HS-27A (cell line): ENCODE results near the gene KCNQ4.

Source experiments
- DNase-seq: peaks from one replicate; pipeline ENCODE4 v3.0.0-alpha.2; 2012; ENCODE audit warnings: low read depth, missing footprints

KCNQ4 gene

GRCh38 chr1:40820251-40820797, 36.7 kb downstream of the KCNQ4 start:
- DNase-seq: no peak

GRCh38 chr1:40820911-40821693, 37.5 kb downstream of the KCNQ4 start:
- DNase-seq: no peak

DNA sequence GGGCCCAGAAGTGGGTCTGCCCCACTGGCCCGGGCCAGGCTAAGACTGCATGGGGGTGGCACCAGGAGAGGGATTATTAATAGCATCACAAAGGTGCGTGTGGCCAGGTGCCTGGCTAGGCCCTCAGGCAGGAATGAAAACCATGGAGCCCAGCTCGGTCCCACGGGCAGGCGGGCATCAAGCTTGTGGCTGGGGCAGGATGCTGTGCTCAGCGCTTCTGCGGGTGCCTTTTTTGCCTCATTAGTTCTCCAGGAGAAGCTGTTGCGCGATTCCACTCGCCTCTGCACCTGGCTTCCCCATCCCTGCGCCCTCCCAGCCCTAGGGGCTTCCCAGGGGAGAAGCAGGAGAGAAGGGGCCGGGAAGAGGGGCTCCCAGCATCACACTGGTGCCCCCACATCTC, 39.3 kb downstream of the KCNQ4 start:
- no peak for DNase-seq

DNA sequence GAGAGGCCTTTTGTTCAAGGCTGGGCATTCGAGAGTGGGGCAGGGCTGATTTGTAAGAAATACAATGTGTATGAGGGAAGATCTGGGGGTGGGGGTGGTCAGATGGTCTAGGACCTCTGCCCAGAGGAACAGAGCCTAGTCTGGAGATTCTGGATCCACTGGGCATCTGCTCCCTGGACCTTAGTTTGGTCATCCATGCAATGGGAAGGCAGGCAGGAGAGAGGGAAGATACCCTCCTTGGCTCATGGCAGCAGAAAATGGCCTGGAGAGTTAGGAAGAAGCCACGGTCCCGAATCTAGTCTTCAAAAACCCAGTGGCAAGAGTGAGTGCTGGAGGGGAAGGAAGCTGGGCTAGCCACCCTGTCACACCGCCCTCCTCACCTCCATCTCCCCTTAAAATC, 39.8 kb downstream of the KCNQ4 start:
- DNase-seq: no peak

GRCh38 chr1:40823983-40824382, 40.4 kb downstream of the KCNQ4 start:
- DNase-seq: no peak

DNA sequence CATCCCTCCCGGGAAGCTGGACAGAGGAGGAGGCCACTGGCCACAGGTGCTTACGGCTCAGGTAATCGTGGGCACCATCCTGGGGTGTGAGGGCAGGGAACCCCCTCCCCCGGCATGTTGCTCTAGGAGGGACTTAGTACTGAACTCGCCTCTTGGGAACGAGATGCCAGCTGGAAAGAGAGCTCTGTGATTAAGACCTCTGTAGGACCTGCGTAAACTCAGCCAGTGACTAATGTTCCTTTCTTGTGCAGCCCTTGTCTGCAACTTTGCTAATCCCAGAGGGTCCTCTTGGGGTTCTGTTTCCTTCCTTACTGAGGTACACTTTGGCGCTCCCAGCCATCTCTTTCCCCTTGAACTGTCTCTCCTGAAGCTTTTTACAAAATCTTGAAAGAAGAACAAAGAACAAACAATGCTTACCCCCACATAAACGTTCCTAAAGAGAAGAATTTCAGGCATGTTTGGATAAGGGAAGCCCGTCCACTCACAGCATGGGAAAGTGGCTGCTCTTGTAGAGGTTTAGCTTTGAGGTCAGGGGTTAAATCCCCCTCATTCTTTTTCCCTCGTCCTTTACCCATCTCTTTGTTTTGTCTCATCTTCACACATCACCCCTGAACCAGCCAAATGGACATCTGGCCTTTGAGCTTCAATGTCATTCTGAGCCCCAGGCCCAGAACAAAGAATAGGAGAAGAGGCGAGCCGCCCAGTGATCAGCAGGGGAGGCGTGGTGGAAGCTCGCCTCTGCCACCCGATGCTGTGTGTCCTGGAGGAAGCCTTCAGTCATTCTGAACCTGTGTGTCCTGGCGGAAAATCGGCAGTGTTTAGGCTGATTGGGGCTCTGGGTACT, 41.2 kb downstream of the KCNQ4 start:
- no peak for DNase-seq

DNA sequence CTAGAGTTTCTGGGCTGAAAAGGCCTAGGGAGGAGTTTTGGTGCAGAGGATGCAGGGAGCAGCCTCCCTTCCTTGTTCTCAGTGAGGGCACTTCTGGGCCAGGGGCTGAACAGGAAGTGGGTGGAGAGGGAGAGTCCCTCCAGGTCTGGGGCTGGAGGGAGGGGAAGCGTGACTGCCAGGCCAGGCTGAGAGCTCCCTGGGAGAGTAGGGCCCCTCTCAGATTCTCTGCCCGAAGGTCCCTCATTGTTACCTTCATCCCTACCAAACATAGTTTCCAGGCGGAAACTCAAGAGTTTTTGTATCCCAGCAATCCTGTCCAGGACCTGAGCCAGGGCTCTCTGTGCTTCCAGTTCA, 41.8 kb downstream of the KCNQ4 start:
- DNase-seq: no peak

- no peak for DNase-seq
Observed at GRCh38 chr1:40825996-40826395, 42.4 kb downstream of the KCNQ4 start.

DNA sequence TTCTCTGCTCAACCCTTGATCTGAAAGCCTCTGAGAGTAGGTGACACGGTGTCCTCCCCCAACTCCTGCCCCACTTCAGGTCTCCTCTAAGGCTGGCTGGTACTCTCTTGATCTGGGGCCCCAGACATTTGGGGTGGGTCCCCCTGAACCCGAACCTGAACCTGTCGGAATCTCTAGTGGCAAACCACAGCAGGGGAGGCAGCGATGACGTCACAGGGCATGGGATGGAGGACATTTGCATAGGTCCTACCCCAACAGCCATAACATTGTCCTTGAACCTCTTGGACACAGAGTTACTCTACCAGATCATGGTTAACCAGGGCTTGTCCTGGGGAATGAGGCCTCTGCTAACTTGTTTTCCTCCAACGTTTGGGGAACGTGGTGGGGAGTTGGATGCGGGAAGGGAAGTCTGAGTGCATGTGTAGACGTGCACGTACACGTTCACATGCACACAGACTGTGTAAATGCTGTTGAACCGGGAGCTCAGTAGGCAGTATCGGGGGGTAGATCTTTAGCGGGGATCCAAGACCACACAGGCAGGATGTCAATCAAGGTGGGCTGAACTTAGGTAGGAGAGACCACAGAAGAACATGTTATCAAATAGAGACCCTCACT, 46.2 kb downstream of the KCNQ4 start:
- DNase-seq: no peak

GRCh38 chr1:40830419-40830943, 46.9 kb downstream of the KCNQ4 start:
- DNase-seq: no peak

GRCh38 chr1:40831001-40831732, 47.6 kb downstream of the KCNQ4 start:
- DNase-seq: no peak

DNA sequence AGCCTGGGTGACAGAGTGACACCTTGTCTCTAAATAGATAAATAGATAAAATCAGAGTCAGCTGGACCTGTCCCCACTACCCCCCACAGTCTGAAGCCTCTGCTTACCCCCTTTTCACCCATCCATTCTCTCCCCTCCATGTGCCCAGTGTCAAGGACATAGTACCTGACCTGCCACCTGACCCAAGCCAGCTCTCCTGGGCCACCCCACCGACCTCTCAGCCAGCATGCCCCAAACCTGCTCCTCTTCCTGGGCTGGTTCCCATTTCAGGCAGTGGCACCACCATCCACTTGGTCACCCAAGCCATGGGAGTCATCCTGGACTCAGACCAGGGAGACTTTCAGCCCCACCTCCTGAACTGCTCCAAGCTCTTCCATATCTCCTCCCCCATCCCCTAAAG, 50.4 kb downstream of the KCNQ4 start:
- DNase-seq: no peak

DNA sequence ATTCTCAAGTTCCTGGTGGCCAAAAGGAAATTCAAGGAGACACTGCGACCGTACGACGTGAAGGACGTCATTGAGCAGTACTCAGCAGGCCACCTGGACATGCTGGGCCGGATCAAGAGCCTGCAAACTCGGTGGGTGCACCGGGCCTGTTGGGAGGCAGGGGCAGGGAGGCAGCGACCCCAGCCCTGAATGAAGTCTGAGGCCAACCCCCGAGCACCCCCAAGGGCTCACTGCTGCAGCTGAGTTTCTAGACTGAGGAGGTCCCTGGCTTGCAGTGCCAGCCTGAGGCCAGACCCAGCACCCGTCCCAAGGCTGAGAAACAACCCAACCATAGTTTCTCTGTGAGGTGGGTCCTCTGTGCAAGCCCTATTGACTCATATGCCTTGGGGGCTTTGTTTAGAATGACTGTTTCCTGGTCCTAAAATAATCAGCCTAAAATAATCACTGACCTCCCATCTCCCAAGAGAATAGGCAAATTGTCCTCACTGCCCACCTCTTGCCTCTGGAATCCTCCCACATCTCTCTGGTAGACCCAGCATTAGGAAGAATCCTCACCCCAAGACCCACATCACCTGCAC, 51.5 kb downstream of the KCNQ4 start:
- DNase-seq: no peak

DNA sequence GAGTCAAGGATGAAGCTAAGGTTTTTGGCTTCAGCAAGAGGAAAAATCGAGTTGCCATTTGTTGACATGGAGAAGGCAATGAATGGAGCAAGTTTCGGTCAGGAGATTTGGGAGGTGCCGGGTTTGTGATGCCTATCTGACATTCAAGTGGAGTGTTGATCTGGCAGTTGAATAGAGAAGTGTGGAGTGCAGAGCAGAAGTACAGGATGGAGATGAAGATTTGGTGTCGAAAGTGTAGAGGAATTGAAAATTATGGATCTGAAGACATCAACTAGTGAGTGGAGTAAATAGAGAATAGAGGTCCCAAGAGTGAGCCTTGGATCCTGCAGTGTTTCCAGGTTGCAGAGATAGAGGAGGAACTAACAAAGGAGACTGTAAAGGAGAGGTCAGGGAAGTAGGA, 52.7 kb downstream of the KCNQ4 start:
- no peak for DNase-seq

GRCh38 chr1:40837601-40838000, 54.0 kb downstream of the KCNQ4 start:
- DNase-seq: no peak

- DNase-seq: no peak
Observed at GRCh38 chr1:40838045-40838979, 54.7 kb downstream of the KCNQ4 start.

DNA sequence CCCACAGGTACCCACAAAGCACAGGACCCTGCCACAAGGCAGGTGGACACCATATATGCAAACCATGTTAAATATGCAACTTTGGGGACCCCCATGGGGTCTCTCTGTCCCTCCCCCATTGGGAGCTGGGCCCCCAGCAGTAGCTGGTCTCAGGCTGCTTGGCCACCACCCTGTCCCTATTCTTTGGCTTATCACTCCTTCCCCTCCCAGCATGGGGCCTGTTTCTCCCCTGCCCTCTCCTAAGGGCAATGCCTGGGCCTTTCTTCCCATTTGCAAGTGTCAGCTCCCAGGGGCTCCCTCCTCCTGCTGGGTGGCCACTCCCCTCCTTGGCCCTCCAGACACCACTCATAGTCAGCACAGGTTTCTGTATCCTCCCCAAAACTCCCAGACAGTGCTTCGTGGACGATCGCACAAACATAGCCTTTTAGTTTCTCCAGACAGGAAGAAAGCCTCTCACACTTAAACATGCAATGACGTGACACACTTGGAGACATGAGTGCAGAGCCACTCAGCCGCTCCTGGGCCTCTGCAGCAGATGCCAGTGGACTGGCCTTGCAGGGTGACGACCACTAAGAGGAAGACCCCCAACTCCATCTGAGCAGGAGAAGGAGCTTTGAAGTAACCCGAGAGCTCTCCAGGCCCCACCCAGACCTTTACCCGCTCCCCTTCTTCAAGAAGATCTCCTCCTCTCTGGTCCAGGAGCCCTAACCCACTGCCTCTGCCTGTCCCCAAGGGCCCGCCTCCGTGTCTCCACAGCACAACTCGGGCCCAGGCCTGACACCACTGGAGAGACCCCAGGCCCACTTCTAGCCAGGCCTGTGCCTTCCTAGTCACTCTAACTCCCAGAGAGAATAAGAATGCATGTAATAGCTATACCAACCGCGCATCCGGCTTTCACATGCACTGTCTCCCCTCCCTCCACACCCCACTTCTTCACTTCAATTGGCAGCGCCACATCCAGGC, 55.7 kb downstream of the KCNQ4 start:
- DNase-seq: no peak

DNA sequence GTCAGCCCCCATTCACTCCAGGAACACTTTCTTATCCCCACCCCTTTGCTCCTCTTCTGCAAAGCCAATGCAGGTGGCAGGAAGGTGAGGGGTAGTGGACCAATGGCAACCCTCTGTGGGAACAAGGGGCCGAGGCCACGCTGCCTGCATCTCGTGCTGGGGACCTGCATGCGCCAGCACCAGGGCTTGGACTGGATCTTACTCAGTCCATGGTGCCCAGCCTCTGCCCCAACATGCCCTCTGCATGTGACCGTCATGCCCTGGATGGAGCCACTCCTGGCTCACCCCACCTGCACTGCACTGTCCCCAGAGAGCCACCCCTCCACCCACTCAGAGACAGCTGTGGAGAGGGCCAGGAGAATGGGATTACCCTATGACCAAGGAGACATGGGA, 56.4 kb downstream of the KCNQ4 start:
- no peak for DNase-seq
